Measurements from ENCODE around the gene IGFBP5.

Gene IGFBP5

GRCh38 chr2:216687646-216688045 lies 7.7 kb downstream of the IGFBP5 start:
- DNase-seq (ENCODE audit: low spot score): no peak

DNA sequence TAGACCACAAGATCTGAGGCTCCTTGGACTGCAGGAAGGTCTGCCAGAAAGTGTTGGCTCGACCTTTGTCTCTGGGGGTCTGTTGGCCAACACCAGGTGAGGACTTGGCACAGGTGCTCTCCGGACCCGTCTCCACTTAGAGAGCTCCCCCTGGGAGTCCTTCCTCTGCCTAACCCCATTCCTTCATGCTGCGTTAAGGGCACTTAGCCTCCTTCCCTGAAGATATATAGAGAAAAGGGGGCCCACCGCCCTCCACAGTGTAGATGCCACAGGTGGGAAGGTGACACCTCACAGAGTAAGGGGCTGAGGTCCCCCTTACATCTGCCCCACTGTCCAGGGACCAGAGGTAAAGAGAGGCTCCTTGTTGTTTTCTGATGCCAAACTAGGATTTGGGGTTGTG lies 8.2 kb downstream of the IGFBP5 start:
- DNase-seq (ENCODE audit: low spot score): no peak

DNA sequence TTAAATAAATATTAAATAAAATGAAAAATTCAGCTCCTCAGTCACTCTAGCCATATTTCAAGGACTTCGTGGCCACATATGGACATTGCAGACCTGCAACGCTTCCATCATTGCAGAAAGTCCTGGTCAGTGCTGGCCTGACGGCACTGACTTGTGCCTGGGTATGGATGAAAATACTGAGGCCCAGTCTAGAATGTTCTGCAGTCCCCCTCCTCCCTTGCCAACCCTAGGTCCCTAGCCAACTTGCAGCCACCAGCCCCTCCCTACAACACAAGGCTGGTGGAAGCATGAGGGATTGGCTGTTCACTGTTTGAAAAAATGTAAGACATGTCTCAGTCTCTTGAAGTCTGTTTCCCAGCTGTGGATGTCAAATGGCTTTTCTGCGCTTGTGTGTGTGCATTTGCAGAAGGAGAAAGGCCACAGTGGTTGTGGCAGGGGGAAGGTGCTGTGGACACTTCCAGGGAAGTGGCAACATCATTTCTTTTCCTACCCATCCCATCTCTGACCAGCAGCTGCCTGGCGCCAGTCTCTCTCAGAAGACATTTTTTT lies 9.9 kb downstream of the IGFBP5 start:
- DNase-seq (ENCODE audit: low spot score): no peak

DNA sequence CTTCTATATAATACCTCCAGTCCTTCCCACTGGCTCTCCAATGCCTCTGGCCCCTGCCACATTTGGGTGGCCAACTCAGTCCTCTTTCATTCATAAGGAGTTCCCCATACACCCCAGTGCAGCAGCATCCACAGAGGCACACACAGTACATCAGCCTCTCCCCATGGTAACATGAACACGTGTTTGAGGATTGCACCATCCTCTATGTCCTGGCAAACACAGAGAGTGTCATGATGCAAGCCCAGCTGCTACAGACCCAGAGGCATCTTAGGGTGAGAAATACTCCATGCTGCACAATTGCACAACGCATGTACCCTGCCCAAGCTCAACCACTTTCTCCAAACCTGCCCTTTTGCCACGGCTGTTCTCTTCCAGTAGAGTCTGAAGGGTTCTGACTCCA lies 11.5 kb downstream of the IGFBP5 start:
- DNase-seq (ENCODE audit: low spot score): no peak

DNA sequence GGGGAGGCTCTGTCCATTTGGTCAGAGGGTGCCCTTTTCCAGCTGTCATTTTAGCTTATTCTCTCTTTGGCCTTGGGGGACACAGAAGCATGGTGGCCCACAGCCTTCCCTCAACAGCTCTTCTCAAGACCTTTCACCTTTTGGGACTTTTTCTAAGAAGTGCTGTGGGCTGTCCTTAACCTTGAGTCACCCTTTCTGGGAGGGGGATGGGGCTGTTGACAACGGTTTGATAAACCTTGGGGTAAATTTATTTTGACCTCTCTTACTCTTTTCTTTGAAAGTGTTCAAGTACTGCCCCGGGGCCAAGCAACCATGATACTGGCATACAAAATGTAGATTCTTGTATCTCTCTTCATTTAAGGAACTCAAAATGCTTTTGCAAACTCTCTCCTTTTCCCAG lies 13.7 kb downstream of the IGFBP5 start:
- no peak for DNase-seq (ENCODE audit: low spot score)

- no peak for DNase-seq (ENCODE audit: low spot score)
These were observed 14.3 kb downstream of the IGFBP5 start for GRCh38 chr2:216680951-216681629.

- DNase-seq (ENCODE audit: low spot score): peak; percentile 73
These were observed 15.7 kb downstream of the IGFBP5 start for GRCh38 chr2:216679658-216680024.

DNA sequence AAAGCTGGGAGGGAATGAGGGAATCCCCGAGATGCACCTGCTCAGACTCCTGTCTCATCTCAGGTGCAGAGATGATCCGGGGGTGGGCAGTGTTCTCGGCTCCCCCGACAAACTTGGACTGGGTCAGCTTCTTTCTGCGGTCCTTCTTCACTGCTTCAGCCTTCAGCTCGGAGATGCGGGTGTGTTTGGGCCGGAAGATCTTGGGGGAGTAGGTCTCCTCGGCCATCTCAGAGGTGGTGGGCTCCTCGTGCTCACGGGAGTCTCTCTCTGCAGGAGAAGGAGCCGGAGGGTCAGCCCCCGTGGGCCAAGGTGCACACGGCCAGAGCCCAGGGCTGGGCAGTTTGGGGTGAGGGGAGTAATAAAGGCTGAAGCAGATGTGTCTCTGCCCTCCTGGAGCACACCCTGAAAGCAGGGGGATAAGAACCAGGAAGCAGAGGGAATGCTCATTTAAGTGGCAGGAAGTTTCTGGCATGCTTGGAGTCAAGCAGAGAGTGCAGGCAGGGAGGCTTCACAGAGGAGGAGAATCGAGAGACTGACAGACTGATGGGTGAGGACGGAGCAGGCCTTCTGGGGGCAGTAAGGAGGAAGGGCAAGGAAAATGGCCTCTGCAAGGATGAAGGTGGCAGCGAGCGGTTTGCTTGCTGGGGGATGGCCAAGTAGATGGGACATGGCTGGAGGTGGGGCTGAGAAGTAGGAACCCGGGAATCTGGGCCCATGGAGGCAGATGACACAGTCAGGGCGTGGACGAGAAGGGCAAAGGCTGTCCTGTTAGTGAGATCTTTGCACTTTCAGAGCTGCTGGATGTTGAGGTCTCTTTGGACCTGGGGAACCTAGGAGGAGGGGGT lies 16.3 kb downstream of the IGFBP5 start:
- no peak for DNase-seq (ENCODE audit: low spot score)

DNA sequence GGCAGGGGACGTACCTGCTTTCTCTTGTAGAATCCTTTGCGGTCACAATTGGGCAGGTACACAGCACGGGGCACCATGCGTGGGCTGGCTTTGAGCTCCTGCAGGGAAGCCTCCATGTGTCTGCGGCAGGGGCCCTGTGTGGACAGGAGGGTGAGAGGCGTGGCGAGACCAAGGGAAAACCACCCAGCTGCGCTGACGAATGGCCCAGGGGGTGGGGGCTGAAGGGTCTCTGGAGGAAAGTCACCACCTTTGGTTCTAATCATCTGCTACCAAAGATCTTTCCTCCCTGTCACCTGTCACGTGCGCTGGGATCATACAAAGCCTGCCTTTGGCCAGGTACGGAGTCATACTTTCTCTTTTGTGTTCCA lies 17.3 kb downstream of the IGFBP5 start:
- no peak for DNase-seq (ENCODE audit: low spot score)

GRCh38 chr2:216677439-216678097 lies 17.8 kb downstream of the IGFBP5 start:
- no peak for DNase-seq (ENCODE audit: low spot score)

DNA sequence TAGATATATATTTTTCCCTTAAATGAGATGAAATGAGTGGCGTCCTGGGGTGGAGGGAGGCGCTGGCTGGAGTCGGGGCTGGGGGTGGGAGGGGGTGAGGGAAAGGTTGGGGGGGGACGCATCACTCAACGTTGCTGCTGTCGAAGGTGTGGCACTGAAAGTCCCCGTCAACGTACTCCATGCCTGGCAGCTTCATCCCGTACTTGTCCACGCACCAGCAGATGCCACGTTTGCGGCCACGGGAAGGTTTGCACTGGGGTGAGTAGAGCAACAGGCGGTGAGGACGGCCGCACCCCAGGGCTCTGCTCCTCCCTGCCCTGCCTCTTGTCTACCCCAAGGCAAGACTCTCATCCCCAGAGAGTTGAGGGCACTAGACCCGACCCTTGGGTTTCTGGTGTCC lies 18.7 kb downstream of the IGFBP5 start:
- no peak for DNase-seq (ENCODE audit: low spot score)

DNA sequence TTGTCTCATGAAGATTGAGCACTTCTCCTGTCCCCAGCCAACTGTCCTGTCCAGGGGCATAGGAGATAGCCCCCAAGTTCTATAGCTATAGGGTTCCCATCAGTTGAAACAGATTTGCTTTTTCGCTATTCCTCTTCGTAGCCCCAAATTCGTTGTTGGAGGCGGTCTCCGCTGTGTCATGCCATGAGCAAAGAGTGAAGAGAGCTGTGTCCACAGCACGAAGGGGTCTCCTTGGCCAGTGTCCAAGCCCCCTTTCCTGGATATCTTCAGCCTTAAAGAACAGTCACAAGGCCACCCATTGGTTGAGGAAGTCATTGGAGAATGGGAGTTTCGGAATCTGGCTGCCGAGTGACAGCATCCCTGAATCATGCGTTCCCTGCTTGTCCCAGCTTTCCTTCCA lies 21.0 kb downstream of the IGFBP5 start:
- DNase-seq (ENCODE audit: low spot score): no peak

GRCh38 chr2:216673609-216674008 lies 21.7 kb downstream of the IGFBP5 start:
- no peak for DNase-seq (ENCODE audit: low spot score)

DNA sequence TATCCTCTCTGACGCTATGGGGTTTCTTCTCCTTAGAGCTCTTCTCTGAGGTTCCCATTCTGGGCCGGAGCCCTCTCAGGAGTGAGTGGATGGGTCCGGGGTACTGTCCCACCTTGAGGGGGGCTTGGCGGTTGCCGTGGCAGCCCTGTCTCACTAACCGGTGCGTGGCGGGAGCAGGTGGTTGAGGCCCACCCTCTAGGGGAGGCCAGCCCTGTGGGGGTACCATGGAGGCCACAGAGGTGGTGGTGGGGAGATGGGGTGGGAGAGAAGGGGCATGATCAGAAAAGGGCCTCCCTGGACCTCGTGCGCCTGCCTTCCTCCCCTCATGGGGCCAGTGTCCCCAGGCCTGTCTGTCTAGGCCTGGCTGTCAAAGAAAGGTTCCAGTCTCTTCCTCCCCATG lies 22.3 kb downstream of the IGFBP5 start:
- no peak for DNase-seq (ENCODE audit: low spot score)

GRCh38 chr2:216672466-216672865 lies 22.9 kb downstream of the IGFBP5 start:
- DNase-seq (ENCODE audit: low spot score): no peak

- DNase-seq (ENCODE audit: low spot score): no peak
These were observed 23.5 kb downstream of the IGFBP5 start for GRCh38 chr2:216671791-216672343.

- DNase-seq (ENCODE audit: low spot score): no peak
These were observed 24.3 kb downstream of the IGFBP5 start for GRCh38 chr2:216671081-216671411.

- DNase-seq (ENCODE audit: low spot score): no peak
These were observed 24.9 kb downstream of the IGFBP5 start for GRCh38 chr2:216670266-216671080.

DNA sequence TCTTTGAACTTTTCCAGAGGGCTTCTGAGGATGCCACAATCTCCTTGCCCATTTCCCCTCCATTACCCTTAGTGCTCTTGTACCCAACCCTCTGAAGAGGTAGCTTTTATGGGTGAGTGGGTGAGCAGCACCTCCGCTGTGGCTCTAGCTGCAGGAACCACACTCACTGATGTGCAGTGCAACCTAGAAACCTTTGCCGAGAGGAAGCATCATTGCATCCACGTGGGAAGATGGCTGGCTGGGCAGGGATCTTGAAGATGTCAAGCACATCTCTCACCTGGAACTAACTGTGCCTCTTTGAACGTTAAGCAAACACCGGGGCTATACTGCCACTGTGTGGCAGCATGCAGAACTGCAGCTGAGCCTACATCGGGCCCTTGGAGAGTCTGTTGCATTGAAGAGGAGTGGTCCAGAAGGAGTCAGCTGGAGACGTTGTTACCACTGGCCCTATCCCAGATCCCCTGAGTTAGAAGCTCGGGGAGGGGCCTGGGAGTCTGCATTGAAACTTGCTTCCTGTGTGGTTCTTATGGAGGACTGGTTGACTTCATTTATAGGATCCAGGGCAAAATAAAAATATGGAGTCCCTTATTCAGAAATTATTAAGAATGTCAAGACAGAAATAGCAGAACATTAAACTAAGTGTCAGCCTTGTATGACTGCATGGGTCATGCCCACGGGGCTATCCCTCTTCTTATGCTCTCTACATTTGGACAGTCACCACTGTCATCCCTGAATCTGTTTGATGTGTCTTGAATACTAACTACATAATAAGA lies 28.7 kb downstream of the IGFBP5 start:
- peak; percentile 71 for DNase-seq (ENCODE audit: low spot score)

DNA sequence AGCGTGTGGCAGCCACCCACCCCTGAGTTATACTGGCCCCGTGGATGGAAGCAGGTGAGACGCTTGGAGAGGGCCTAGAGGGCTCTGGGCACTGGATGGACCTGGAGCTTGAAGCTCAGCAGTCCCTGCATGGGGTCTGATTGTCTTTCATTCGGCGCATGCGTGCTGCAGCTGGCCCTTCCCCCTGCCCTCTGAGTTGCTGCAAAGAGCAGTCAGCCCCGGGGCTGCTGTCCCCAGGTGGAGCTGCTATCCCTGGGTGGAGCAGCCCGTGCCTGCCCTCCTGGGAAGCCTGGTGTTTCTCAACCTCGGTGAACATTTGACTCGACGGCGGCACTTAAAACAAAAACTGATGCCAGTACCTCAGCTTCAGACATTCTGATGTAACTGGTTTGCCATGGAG lies 29.6 kb downstream of the IGFBP5 start:
- DNase-seq (ENCODE audit: low spot score): no peak

GRCh38 chr2:216665242-216665641 lies 30.1 kb downstream of the IGFBP5 start:
- no peak for DNase-seq (ENCODE audit: low spot score)
